H1 (cell line): Measurements from ENCODE around the gene HSPA1L. TPM values are rescaled to one million over a fixed set of nuclear protein-coding genes. Genes with fewer than 3 reads are reported as not detected.

Experiments
- BACH1 ChIP-seq: IDR thresholded peaks from 2 replicates; pipeline ENCODE4 v1.6.1; 2012; ENCODE audit warnings: low read length, improper control_type of control experiment
- CBX8 ChIP-seq: fragments of 300-800, 300-1000 bp; sonication (generic); IDR thresholded peaks from 2 replicates; pipeline ENCODE4 v1.7.1; 2016; ENCODE audit warnings: low read depth, low read length, borderline replicate concordance
- CHD1 ChIP-seq: IDR thresholded peaks from 2 replicates; pipeline ENCODE4 v1.6.1; 2012; ENCODE audit warnings: low read depth, low read length, improper control_type of control experiment
- CREB1 ChIP-seq: IDR thresholded peaks from 2 replicates; pipeline ENCODE4 v1.6.1; 2012; ENCODE audit warnings: inconsistent platforms
- FOSL1 ChIP-seq: IDR thresholded peaks from 2 replicates; pipeline ENCODE4 v1.6.1; 2011; ENCODE audit warnings: mild to moderate bottlenecking, low read depth, low read length, moderate library complexity; ENCODE audit not compliant: insufficient read depth
- GTF2F1 ChIP-seq: IDR thresholded peaks from 2 replicates; pipeline ENCODE4 v1.6.1; 2012; ENCODE audit warnings: low read depth, low read length, improper control_type of control experiment, borderline replicate concordance
- HDAC2 ChIP-seq, 2 experiments: fragments of 300-600 bp in 1 of 2; sonication (generic) in 1 of 2; IDR thresholded peaks; 2 replicates each; pipeline ENCODE4 v1.6.1; 2011 to 2012; ENCODE audit warnings: low read depth in 2 of 2, low read length in 2 of 2, mild to moderate bottlenecking in 2 of 2, moderate library complexity in 2 of 2, borderline replicate concordance in 1 of 2, inconsistent platforms in 1 of 2
- KDM1A ChIP-seq: fragments of 200-600, 300-600 bp; sonication (generic); IDR thresholded peaks from 2 replicates; pipeline ENCODE4 v1.7.1; 2016; ENCODE audit warnings: mild to moderate bottlenecking, low read length, borderline replicate concordance
- MAFK ChIP-seq: IDR thresholded peaks from 2 replicates; pipeline ENCODE4 v1.6.1; 2012; ENCODE audit warnings: low read depth, mild to moderate bottlenecking, improper control_type of control experiment, low read length
- PHF8 ChIP-seq: fragments of 200-600 bp; sonication (generic); conservative IDR thresholded peaks from 2 replicates; pipeline ENCODE4 v1.7.1; 2012; ENCODE audit warnings: low read depth, mild to moderate bottlenecking, inconsistent platforms, low read length, moderate library complexity
- POLR2AphosphoS5 ChIP-seq: IDR thresholded peaks from 2 replicates; pipeline ENCODE4 v1.6.1; 2011; ENCODE audit warnings: low read depth, low read length
- POU5F1 ChIP-seq: IDR thresholded peaks from 2 replicates; pipeline ENCODE4 v1.6.1; 2011; ENCODE audit warnings: low read depth, mild to moderate bottlenecking, low read length, moderate library complexity
- RAD21 ChIP-seq, 2 experiments: IDR thresholded peaks in 1 of 2; conservative IDR thresholded peaks in 1 of 2; 2 replicates each; pipeline ENCODE4 v1.6.1; 2011; ENCODE audit warnings: low read depth in 2 of 2, low read length in 2 of 2, improper control_type of control experiment in 1 of 2, inconsistent platforms in 1 of 2, mild to moderate bottlenecking in 1 of 2, moderate library complexity in 1 of 2
- RNF2 ChIP-seq: fragments of 200-900, 300-1000 bp; sonication (generic); IDR thresholded peaks from 2 replicates; pipeline ENCODE4 v1.7.1; 2016; ENCODE audit warnings: borderline replicate concordance, low read depth, mild to moderate bottlenecking, antibody characterized with exemption, low read length; ENCODE audit not compliant: poor library complexity, severe bottlenecking; ENCODE audit errors: missing control alignments
- SIN3A ChIP-seq, 2 experiments: IDR thresholded peaks in 1 of 2; conservative IDR thresholded peaks in 1 of 2; 2 replicates each; pipeline ENCODE4 v1.6.1; 2011 to 2012; ENCODE audit warnings: low read length in 2 of 2, improper control_type of control experiment in 1 of 2, low read depth in 1 of 2, mild to moderate bottlenecking in 1 of 2
- SP2 ChIP-seq: IDR thresholded peaks from 2 replicates; pipeline ENCODE4 v1.6.1; 2012; ENCODE audit warnings: mild to moderate bottlenecking, low read length, inconsistent platforms
- SP4 ChIP-seq: IDR thresholded peaks from 2 replicates; pipeline ENCODE4 v1.6.1; 2012; ENCODE audit warnings: low read length, inconsistent platforms
- SRF ChIP-seq: IDR thresholded peaks from 2 replicates; pipeline ENCODE4 v1.6.1; 2011; ENCODE audit warnings: mild to moderate bottlenecking, low read depth, low read length, moderate library complexity
- TAF1 ChIP-seq: IDR thresholded peaks from 2 replicates; pipeline ENCODE4 v1.6.1; 2011; ENCODE audit warnings: mild to moderate bottlenecking, low read depth, low read length
- USF2 ChIP-seq: IDR thresholded peaks from 2 replicates; pipeline ENCODE4 v1.6.1; 2011; ENCODE audit warnings: low read length, improper control_type of control experiment
- ZNF274 ChIP-seq: IDR thresholded peaks from 2 replicates; pipeline ENCODE4 v1.7.0; 2012; ENCODE audit warnings: low read length, borderline replicate concordance; ENCODE audit errors: extremely low read depth
- polyA plus RNA-seq, 7 experiments: library from polyadenylated mRNA; depleted of rRNA in 3 of 7; stranded (reverse) in 5 of 7; unstranded in 2 of 7; fragments of >200 nt in 5 of 7; fragments of 200-250 nt in 2 of 7; gene quantifications; 1 replicate in 5 of 7; 2 replicates in 1 of 7; 4 replicates in 1 of 7; pipeline versions ENCODE4 v1.2.1 to v1.2.3, GENCODE V29; 2011 to 2013; ENCODE audit warnings: missing spikeins in 2 of 7, mixed read lengths in 2 of 7
- total RNA-seq: library from RNA; stranded (reverse); fragmentation: NEBNext Ultra II Directional; extraction: Animal tissue kit (Norgen Biotek cat#: 25700); gene quantifications from 2 replicates; pipeline ENCODE4 v1.2.1, GENCODE V29; 2021
- TF ChIP-seq, protein P1 (sequence below): IDR thresholded peaks from 2 replicates; pipeline ENCODE4 v1.6.1; 2012; ENCODE audit warnings: inconsistent platforms

Gene HSPA1L
- total and polyA plus RNA-seq, 2 of the 8 experiments (the other 6 are each of a cell fraction or from before 2014, with no cell fraction given) = 1.00 to 1.9 TPM

GRCh38 chr6:31821301-31822035 lies 6.4 kb upstream of the HSPA1L start (continued):
- TF ChIP-seq RNF2 (no peak), USF2 (no peak), HDAC2 (IDR thresholded peaks at IDR 0.05; ENCODE audit: borderline replicate concordance in 1 of 2, low read depth in 2 of 2, low read length in 2 of 2) (no peak), MAFK (no peak), POU5F1 (no peak), POLR2AphosphoS5 (no peak; the same call in 1 of the 2 replicates), GTF2F1 (no peak), SIN3A (conservative IDR thresholded peaks at IDR 0.05 in 1 of 2, IDR thresholded peaks at IDR 0.05 in 1 of 2; ENCODE audit: low read depth in 1 of 2, low read length in 2 of 2) (peak in 1 of 2 experiments; percentile 72; a peak in 2 of 4 replicates), CREB1 (0 out of 2 replicates have a peak, but pooled peaks have one; percentile 34), CHD1 (no peak), CBX8 (no peak), SP2 (no peak), KDM1A (peak; percentile 93), FOSL1 (no peak), ZNF274 (no peak), PHF8 (peak; percentile 42), BACH1 (0 out of 2 replicates have a peak, but pooled peaks have one; percentile 18), TAF1 (peak; percentile 52), RAD21 (IDR thresholded peaks at IDR 0.05 in 1 of 2, conservative IDR thresholded peaks at IDR 0.05 in 1 of 2; ENCODE audit: low read depth in 2 of 2, low read length in 2 of 2) (no peak), SRF (no peak), SP4 (peak; percentile 81)
- TF ChIP-seq, protein P1, sequence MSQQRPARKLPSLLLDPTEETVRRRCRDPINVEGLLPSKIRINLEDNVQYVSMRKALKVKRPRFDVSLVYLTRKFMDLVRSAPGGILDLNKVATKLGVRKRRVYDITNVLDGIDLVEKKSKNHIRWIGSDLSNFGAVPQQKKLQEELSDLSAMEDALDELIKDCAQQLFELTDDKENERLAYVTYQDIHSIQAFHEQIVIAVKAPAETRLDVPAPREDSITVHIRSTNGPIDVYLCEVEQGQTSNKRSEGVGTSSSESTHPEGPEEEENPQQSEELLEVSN = 0 out of 2 replicates have a peak, but pooled peaks have one; percentile 32
